Loucy (cell line): Measurements from ENCODE around the gene TRAPPC13.
"Not testable (repeated sequence)": the region's sequence is repeated elsewhere in the genome, so short reads cannot be mapped to it uniquely, and the experiment has no call there.

Experiments used
- H2AFZ ChIP-seq: fragments of 200-600 bp; sonication (generic); 2 replicates; pipeline ENCODE4 v1.6.0; 2016; ENCODE audit warnings: antibody characterized with exemption, mild to moderate bottlenecking, low read length, moderate library complexity
- H3F3A ChIP-seq: fragments of 200-600 bp; 2 replicates; pipeline ENCODE4 v1.6.0; 2016; ENCODE audit warnings: antibody characterized with exemption, low read depth, mild to moderate bottlenecking
- H3K27me3 ChIP-seq: fragments of 200-600 bp; sonication (generic); 2 replicates; pipeline ENCODE4 v1.6.1; 2014; ENCODE audit warnings: low read length, mild to moderate bottlenecking; ENCODE audit not compliant: insufficient read depth, poor library complexity, severe bottlenecking
- H3K36me3 ChIP-seq: fragments of 200-600 bp; sonication (generic); 2 replicates; pipeline ENCODE4 v1.6.1; 2016; ENCODE audit warnings: low read length; ENCODE audit not compliant: insufficient read depth
- H3K4me1 ChIP-seq: fragments of 200-600 bp; sonication (generic); 2 replicates; pipeline ENCODE4 v1.5.1; 2014; ENCODE audit warnings: low read length, mild to moderate bottlenecking; ENCODE audit not compliant: insufficient read depth, poor library complexity, severe bottlenecking
- H3K4me2 ChIP-seq: fragments of 200-600 bp; sonication (generic); 2 replicates; pipeline ENCODE4 v1.6.0; 2014; ENCODE audit warnings: antibody characterized with exemption, low read length, low read depth, mild to moderate bottlenecking; ENCODE audit not compliant: poor library complexity, severe bottlenecking
- H3K4me3 ChIP-seq: fragments of 200-600 bp; sonication (generic); 2 replicates; pipeline ENCODE4 v1.5.1; 2014; ENCODE audit warnings: low read length, mild to moderate bottlenecking, mixed read lengths; ENCODE audit not compliant: poor library complexity, severe bottlenecking
- H3K79me2 ChIP-seq: fragments of 200-600 bp; sonication (generic); 2 replicates; pipeline ENCODE4 v1.6.1; 2014; ENCODE audit warnings: low read length; ENCODE audit not compliant: insufficient read depth
- H3K9ac ChIP-seq: fragments of 200-600 bp; sonication (generic); 2 replicates; pipeline ENCODE4 v1.6.0; 2014; ENCODE audit warnings: mild to moderate bottlenecking, low read depth, low read length, moderate library complexity; ENCODE audit not compliant: poor library complexity, severe bottlenecking
- H3K9me2 ChIP-seq: fragments of 200-600 bp; sonication (generic); replicated peaks from 2 replicates; pipeline ENCODE4 v1.6.1; 2016; ENCODE audit warnings: low read depth, low read length, mixed read lengths
- H3K9me3 ChIP-seq: fragments of 200-600 bp; sonication (generic); 2 replicates; pipeline ENCODE4 v1.6.1; 2014; ENCODE audit warnings: mild to moderate bottlenecking, antibody characterized with exemption, low read length, low read depth; ENCODE audit not compliant: insufficient read depth
- H4K20me1 ChIP-seq: fragments of 200-600 bp; sonication (generic); 2 replicates; pipeline ENCODE4 v1.6.0; 2014; ENCODE audit warnings: antibody characterized with exemption, low read length, mild to moderate bottlenecking; ENCODE audit not compliant: insufficient read depth, poor library complexity, severe bottlenecking
- EZH2phosphoT487 ChIP-seq: fragments of 200-600 bp; IDR thresholded peaks from 2 replicates; pipeline ENCODE4 v1.6.1; 2018; ENCODE audit warnings: antibody characterized with exemption, mild to moderate bottlenecking, moderate library complexity, borderline replicate concordance
- TF ChIP-seq, protein P1 (sequence below): fragments of 200-600 bp; sonication (generic); conservative IDR thresholded peaks from 2 replicates; pipeline ENCODE4 v1.5.1; 2014; ENCODE audit warnings: mild to moderate bottlenecking, antibody characterized with exemption, low read length

TRAPPC13 gene

DNA sequence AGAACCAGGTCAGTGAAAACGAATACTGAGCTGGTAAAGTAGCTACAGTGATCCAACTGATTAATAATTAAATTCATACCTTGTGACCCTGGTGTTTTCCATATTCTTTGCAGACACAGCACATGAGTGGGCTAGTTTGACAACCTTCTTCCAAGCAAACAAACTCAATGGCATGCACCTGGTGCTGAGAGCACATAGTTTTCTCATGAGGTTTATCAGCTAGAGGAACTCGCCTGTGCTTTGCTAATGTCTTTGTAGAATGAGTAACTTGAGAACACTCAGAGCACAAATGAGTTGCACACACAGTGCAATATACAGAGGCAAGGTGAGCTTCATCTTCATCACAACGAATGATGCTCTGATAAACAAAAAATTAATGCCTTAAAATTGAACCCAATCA is 13.3 kb upstream of the TRAPPC13 start:
- H3K27me3 ChIP-seq, result no peaks in the 10 kb centered on the region
- H2AFZ ChIP-seq, result no peak overlapping the region
- no peaks in the 10 kb centered on the region for H3K9me2 ChIP-seq
- H3K9me3 ChIP-seq, result no peaks in the 10 kb centered on the region
- TF ChIP-seq, protein P1, sequence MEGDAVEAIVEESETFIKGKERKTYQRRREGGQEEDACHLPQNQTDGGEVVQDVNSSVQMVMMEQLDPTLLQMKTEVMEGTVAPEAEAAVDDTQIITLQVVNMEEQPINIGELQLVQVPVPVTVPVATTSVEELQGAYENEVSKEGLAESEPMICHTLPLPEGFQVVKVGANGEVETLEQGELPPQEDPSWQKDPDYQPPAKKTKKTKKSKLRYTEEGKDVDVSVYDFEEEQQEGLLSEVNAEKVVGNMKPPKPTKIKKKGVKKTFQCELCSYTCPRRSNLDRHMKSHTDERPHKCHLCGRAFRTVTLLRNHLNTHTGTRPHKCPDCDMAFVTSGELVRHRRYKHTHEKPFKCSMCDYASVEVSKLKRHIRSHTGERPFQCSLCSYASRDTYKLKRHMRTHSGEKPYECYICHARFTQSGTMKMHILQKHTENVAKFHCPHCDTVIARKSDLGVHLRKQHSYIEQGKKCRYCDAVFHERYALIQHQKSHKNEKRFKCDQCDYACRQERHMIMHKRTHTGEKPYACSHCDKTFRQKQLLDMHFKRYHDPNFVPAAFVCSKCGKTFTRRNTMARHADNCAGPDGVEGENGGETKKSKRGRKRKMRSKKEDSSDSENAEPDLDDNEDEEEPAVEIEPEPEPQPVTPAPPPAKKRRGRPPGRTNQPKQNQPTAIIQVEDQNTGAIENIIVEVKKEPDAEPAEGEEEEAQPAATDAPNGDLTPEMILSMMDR, result no peak
- TF ChIP-seq EZH2phosphoT487, result no peak
- H3K9ac ChIP-seq, result no peak overlapping the region
- H3K36me3 ChIP-seq, result peaks cover 59% of the 10 kb centered on the region; the same call in 1 of the 2 replicates
- H3K4me1 ChIP-seq, result no peaks in the 10 kb centered on the region
- H3K79me2 ChIP-seq, result no peaks in the 10 kb centered on the region
- H3K4me3 ChIP-seq, result no peak overlapping the region
- no peak overlapping the region for H3K4me2 ChIP-seq
- no peaks in the 10 kb centered on the region for H4K20me1 ChIP-seq
- no peaks in the 10 kb centered on the region for H3F3A ChIP-seq

DNA sequence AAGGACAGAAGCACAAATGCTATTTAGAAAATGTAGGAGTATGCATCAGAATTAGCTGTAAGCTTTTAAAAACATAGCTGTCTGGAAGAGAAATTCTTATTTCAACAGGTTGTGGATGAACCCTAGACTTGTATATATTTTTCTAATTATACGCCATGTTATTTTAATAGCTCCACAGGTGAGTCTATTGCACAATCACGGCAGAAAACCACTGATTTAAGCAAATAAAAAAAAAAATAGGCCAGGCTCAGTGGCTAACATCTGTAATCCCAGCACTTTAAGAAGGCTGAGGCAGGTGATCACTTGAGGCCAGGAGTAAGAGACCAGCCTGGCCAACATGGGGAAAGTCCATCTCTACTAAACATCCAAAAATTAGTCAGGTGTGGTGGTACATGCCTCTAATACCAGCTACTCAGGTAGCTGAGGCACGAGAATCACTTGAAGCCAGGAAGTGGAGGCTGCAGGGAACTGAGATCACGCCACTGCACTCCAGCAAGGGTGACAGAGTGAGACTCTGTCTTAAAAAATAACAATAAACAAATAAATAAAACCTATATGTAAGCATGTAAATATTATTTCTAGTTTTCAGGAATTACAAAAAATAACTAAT is 12.4 kb upstream of the TRAPPC13 start:
- Histone ChIP-seq H3K27me3 (no peaks in the 10 kb centered on the region), H3K36me3 (peaks cover 51% of the 10 kb centered on the region; the same call in 1 of the 2 replicates), H3K9me2 (no peaks in the 10 kb centered on the region), H3K4me3 (no peak overlapping the region), H3K9ac (no peak overlapping the region), H3K4me2 (no peak overlapping the region), H3K4me1 (no peaks in the 10 kb centered on the region), H4K20me1 (no peaks in the 10 kb centered on the region), H2AFZ (no peak overlapping the region), H3F3A (no peaks in the 10 kb centered on the region), H3K9me3 (no peaks in the 10 kb centered on the region), H3K79me2 (no peaks in the 10 kb centered on the region)
- no peak for TF ChIP-seq EZH2phosphoT487
- TF ChIP-seq, protein P1, result no peak

DNA sequence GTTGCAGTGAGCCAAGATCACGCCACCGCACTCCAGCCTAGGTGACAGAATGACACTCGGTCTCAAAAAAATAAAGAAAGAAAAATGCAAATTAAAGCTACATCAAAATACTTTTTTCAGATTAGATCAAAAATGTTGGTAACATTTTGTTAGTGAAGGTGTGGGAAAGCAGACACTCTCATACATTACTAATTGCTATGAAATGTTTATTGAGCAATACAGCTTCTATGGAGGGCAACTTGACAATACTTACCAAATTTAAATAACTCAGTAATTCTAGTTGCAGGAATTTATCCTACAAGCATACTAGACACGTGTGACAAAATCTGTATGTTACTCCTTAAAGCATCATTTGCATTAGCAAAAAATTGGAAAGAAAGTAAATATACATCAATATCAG is 4.8 kb upstream of the TRAPPC13 start:
- H2AFZ ChIP-seq, result no peak overlapping the region
- no peaks in the 10 kb centered on the region for H3F3A ChIP-seq
- H3K9me3 ChIP-seq, result no peaks in the 10 kb centered on the region
- no peak for TF ChIP-seq EZH2phosphoT487
- TF ChIP-seq, protein P1, result no peak
- no peak overlapping the region for H3K9ac ChIP-seq
- H3K27me3 ChIP-seq, result no peaks in the 10 kb centered on the region
- H3K4me3 ChIP-seq, result peak overlapping the region; percentile 13
- peaks cover 10% of the 10 kb centered on the region for H4K20me1 ChIP-seq
- peaks cover 40% of the 10 kb centered on the region for H3K79me2 ChIP-seq
- H3K9me2 ChIP-seq, result no peaks in the 10 kb centered on the region
- H3K4me1 ChIP-seq, result peaks cover 19% of the 10 kb centered on the region
- H3K36me3 ChIP-seq, result no peaks in the 10 kb centered on the region; the same call in 1 of the 2 replicates
- no peak overlapping the region for H3K4me2 ChIP-seq

DNA sequence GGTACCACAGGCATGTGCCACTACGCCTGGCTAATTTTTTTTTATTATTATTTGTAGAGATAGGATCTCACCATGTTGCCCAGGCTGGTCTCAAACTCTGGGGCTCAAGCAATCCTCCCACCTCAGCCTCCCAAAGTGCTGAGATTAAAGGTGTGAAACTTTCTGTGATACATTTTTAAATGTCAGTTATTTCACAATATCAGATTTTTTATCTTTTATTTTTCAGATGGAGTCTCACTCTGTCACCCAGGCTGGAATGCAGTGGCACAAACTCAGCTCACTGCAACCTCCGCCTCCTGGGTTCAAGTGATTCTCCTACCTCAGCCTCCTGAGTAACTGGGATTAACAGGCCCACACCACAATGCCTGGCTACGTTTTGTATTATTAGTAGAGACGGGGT is 2.9 kb upstream of the TRAPPC13 start:
- H3K9me2 ChIP-seq, H3K36me3 ChIP-seq, H3F3A ChIP-seq, H4K20me1 ChIP-seq, H3K9me3 ChIP-seq, H3K27me3 ChIP-seq, H2AFZ ChIP-seq, H3K9ac ChIP-seq: not testable (repeated sequence)
- Histone ChIP-seq H3K4me1 (peaks cover 27% of the 10 kb centered on the region), H3K4me2 (peak overlapping the region; percentile 80), H3K79me2 (peaks cover 59% of the 10 kb centered on the region), H3K4me3 (peak overlapping the region; percentile 96)
